ENCODE results near the gene MAP2K1. TPM values are rescaled to one million over a fixed set of nuclear protein-coding genes. Genes with fewer than 3 reads are reported as not detected.

Gene MAP2K1
- total and polyA plus RNA-seq, 2 of the 4 experiments (the other 2 are of a cell fraction) = 34.7 to 37.8 TPM

GRCh38 chr15:66405615-66406014, 18.9 kb downstream of the MAP2K1 start:
- ChIA-PET POLR2A (ENCODE audit: unreplicated experiment) (no interaction called here), CTCF (no interaction called here)
- Histone ChIP-seq H2BK5ac (ENCODE audit: low read depth, low read length, poor library complexity, severe bottlenecking) (no peak overlapping the region), H3K4me3 (ENCODE audit: insufficient read depth, low read depth, low read length) (no peak overlapping the region), H3K4me1 (ENCODE audit: control insufficient read depth, insufficient read depth, low read length) (peaks cover 15% of the 10 kb centered on the region), H4K20me1 (ENCODE audit: insufficient read depth, low read length) (peaks cover 92% of the 10 kb centered on the region), H3K9me3 (ENCODE audit: control insufficient read depth, insufficient read depth, low read length) (no peaks in the 10 kb centered on the region), H3K23ac (ENCODE audit: low read depth, low read length) (no peak overlapping the region), H3K4ac (ENCODE audit: low read depth, low read length) (no peak overlapping the region), H4K5ac (ENCODE audit: low read depth, low read length) (no peak overlapping the region), H3K56ac (ENCODE audit: extremely low read depth, insufficient read depth, low read length) (no peak overlapping the region), H3K9ac (ENCODE audit: low read depth, low read length) (no peak overlapping the region), H3K9me1 (ENCODE audit: insufficient read depth, low read length) (peaks cover 26% of the 10 kb centered on the region), H4K91ac (ENCODE audit: insufficient read depth, low read depth, low read length) (no peak overlapping the region), H2AK5ac (ENCODE audit: low read depth, low read length) (no peak overlapping the region), H2AFZ (replicated peaks; ENCODE audit: low read length, poor library complexity) (no peak overlapping the region), H3K36me3 (ENCODE audit: control insufficient read depth, insufficient read depth, low read length) (peaks cover 2% of the 10 kb centered on the region; the same call in 1 of the 2 replicates), H2BK15ac (ENCODE audit: low read depth, low read length) (no peak overlapping the region), H3K18ac (ENCODE audit: low read depth, low read length) (no peak overlapping the region), H2BK120ac (ENCODE audit: low read depth, low read length) (no peak overlapping the region), H3K27me3 (ENCODE audit: control insufficient read depth, insufficient read depth, low read length) (no peaks in the 10 kb centered on the region), H3K27ac (ENCODE audit: insufficient read depth, low read length) (peak overlapping the region; percentile 17; the same call in 1 of the 2 replicates), H2BK20ac (ENCODE audit: low read depth, low read length) (no peak overlapping the region), H4K8ac (ENCODE audit: low read depth in 2 of 2, low read length in 2 of 2) (no peak overlapping the region), H2AK9ac (replicated peaks; ENCODE audit: low read depth, low read length, poor library complexity) (no peak overlapping the region), H3K79me1 (ENCODE audit: low read depth in 1 of 2, low read length in 2 of 2) (peaks cover 39 to 92% of the 10 kb centered on the region in 2 experiments), H3K14ac (replicated peaks; ENCODE audit: low read depth, low read length) (no peak overlapping the region), H3K4me2 (ENCODE audit: low read depth, low read length) (no peak overlapping the region)
- DNase-seq (peak; percentile 59), ATAC-seq (ENCODE audit: low read depth) (peak; percentile 69)
- dilution Hi-C loops (cut with HindIII; ENCODE audit: low sequenced_read_pairs, unreplicated experiment) (loop anchor here (25.0 kb wide), 1 partner anchor 93 kb away; no protein-coding TSS in a partner anchor), intact Hi-C loops (cut with micrococcal nuclease) (no loop called here), in situ Hi-C loops (cut with MboI; ENCODE audit: low sequenced_read_pairs) (no loop called here)
- TF ChIP-seq ELK1 (IDR thresholded peaks at IDR 0.05; ENCODE audit: borderline replicate concordance, low read depth, low read length) = no peak
- TF ChIP-seq POLR2A (IDR thresholded peaks at IDR 0.05; ENCODE audit: low read depth, low read length) = no peak
- no peak for TF ChIP-seq RCOR1 (IDR thresholded peaks at IDR 0.05; ENCODE audit: insufficient replicate concordance, low read length)
- no peak for TF ChIP-seq BHLHE40 (IDR thresholded peaks at IDR 0.05; ENCODE audit: low read depth, low read length)
- no peak for TF ChIP-seq MAFK (IDR thresholded peaks at IDR 0.05; ENCODE audit: low read depth, low read length)
- no peak for TF ChIP-seq NFE2L2 (IDR thresholded peaks at IDR 0.05; ENCODE audit: low read depth, low read length)
- no peak for TF ChIP-seq SMC3 (IDR thresholded peaks at IDR 0.05; ENCODE audit: low read depth, low read length)
- TF ChIP-seq RFX5 (IDR thresholded peaks at IDR 0.05; ENCODE audit: low read depth, low read length) = no peak
- TF ChIP-seq CHD1 (IDR thresholded peaks at IDR 0.05; ENCODE audit: low read depth, low read length) = no peak
- TF ChIP-seq MAZ (IDR thresholded peaks at IDR 0.05; ENCODE audit: borderline replicate concordance, low read depth, low read length) = no peak
- no peak for TF ChIP-seq USF2 (IDR thresholded peaks at IDR 0.05; ENCODE audit: low read depth, low read length)
- no peak for TF ChIP-seq CEBPB (IDR thresholded peaks at IDR 0.05; ENCODE audit: low read depth, low read length)
- TF ChIP-seq MXI1 (IDR thresholded peaks at IDR 0.05; ENCODE audit: borderline replicate concordance, low read depth, low read length) = no peak
- TF ChIP-seq CTCF (conservative IDR thresholded peaks at IDR 0.05; ENCODE audit: low read depth, low read length) = no peak
- TF ChIP-seq RAD21 (IDR thresholded peaks at IDR 0.05; ENCODE audit: low read length) = no peak
- TF ChIP-seq FOS (IDR thresholded peaks at IDR 0.05; ENCODE audit: low read depth, low read length) = no peak
- WGBS, 2 experiments (ENCODE audit: extremely low coverage in 2 of 2, insufficient read length in 1 of 2) = no CpG with 5 or more reads among the region's 3 CpGs
- no TSS peak for BruUV-seq (replicated peaks)

Data from IMR-90 (cell line).